DOHH2 (cell line): Measurements from ENCODE around the gene APH1B.

Experiments
- H3F3A ChIP-seq: fragments of 200-600 bp; sonication (generic), shearing (Covaris generic); 2 replicates; pipeline ENCODE4 v1.6.0; 2016; ENCODE audit warnings: antibody characterized with exemption, mild to moderate bottlenecking; ENCODE audit not compliant: control insufficient read depth, insufficient read depth
- H3K27ac ChIP-seq: fragments of 200-600 bp; sonication (generic); 2 replicates; pipeline ENCODE4 v1.5.1; 2014; ENCODE audit warnings: low read depth, mild to moderate bottlenecking, low read length, moderate library complexity
- H3K27me3 ChIP-seq: fragments of 200-600 bp; sonication (generic); 2 replicates; pipeline ENCODE4 v1.6.1; 2014; ENCODE audit warnings: mild to moderate bottlenecking, low read length, mixed read lengths; ENCODE audit not compliant: control insufficient read depth
- H3K36me3 ChIP-seq: fragments of 200-600 bp; sonication (generic); 2 replicates; pipeline ENCODE4 v1.6.1; 2014; ENCODE audit warnings: mild to moderate bottlenecking, low read length, moderate library complexity, mixed read lengths; ENCODE audit not compliant: control insufficient read depth
- H3K4me1 ChIP-seq: fragments of 200-600 bp; sonication (generic); 2 replicates; pipeline ENCODE4 v1.6.1; 2014; ENCODE audit warnings: mild to moderate bottlenecking, low read length, mixed read lengths; ENCODE audit not compliant: control insufficient read depth
- H3K4me2 ChIP-seq: fragments of 200-600 bp; sonication (generic); 2 replicates; pipeline ENCODE4 v1.6.0; 2014; ENCODE audit warnings: mild to moderate bottlenecking, low read length, moderate library complexity
- H3K4me3 ChIP-seq: fragments of 200-600 bp; sonication (generic); 2 replicates; pipeline ENCODE4 v1.5.1; 2014; ENCODE audit warnings: mild to moderate bottlenecking, low read length, mixed read lengths
- H3K79me2 ChIP-seq: fragments of 200-600 bp; sonication (generic); 2 replicates; pipeline ENCODE4 v1.6.1; 2014; ENCODE audit warnings: mild to moderate bottlenecking, low read length, mixed read lengths; ENCODE audit not compliant: control insufficient read depth
- H3K9me2 ChIP-seq: fragments of 200-600 bp; sonication (generic); replicated peaks from 2 replicates; pipeline ENCODE4 v1.6.1; 2014; ENCODE audit warnings: mild to moderate bottlenecking, low read length, mixed read lengths; ENCODE audit not compliant: control insufficient read depth
- H3K9me3 ChIP-seq: fragments of 200-600 bp; sonication (generic); 2 replicates; pipeline ENCODE4 v1.6.1; 2014; ENCODE audit warnings: antibody characterized with exemption, low read length, mixed read lengths; ENCODE audit not compliant: control insufficient read depth, insufficient read depth
- H4K20me1 ChIP-seq: fragments of 200-600 bp; sonication (generic); 2 replicates; pipeline ENCODE4 v1.6.0; 2014; ENCODE audit warnings: low read depth, mild to moderate bottlenecking, antibody characterized with exemption, low read length, moderate library complexity; ENCODE audit not compliant: control insufficient read depth, insufficient read depth
- CTCF ChIP-seq: fragments of 200-600 bp; sonication (generic); IDR thresholded peaks from one replicate; pipeline ENCODE4 v1.5.1; 2014; ENCODE audit warnings: antibody characterized with exemption, mild to moderate bottlenecking, low read depth, low read length; ENCODE audit not compliant: poor library complexity, severe bottlenecking
- EZH2phosphoT487 ChIP-seq: fragments of 200-600 bp; sonication (generic); IDR thresholded peaks from 2 replicates; pipeline ENCODE4 v1.6.1; 2017; ENCODE audit warnings: borderline replicate concordance, mild to moderate bottlenecking, antibody characterized with exemption, low read length, moderate library complexity, mixed read lengths

Gene APH1B

DNA sequence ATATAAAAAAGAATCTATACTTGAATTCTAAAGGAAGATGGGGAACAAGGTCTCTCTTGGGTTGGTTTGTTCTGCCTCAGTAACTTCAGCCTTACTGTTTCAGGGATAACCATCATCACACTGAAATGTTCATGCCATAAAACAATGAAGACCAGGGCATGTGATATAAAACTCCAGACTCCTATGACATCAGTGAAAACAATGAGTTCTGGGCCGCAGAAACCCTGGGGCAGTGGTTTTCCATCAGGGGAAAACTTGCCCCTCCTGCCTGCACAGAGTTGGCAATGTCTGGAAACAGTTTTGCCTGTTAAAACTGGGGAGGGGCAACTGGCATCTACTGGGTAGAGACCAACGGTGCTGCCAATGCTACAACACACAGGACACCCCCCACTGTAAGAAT, 57.4 kb downstream of the APH1B start:
- Histone ChIP-seq H3F3A (no peaks in the 10 kb centered on the region), H3K79me2 (no peaks in the 10 kb centered on the region), H3K4me2 (no peak overlapping the region), H3K36me3 (no peaks in the 10 kb centered on the region), H3K9me3 (no peaks in the 10 kb centered on the region), H3K4me3 (no peak overlapping the region), H3K27ac (no peak overlapping the region), H3K4me1 (no peaks in the 10 kb centered on the region), H3K9me2 (no peaks in the 10 kb centered on the region), H3K27me3 (peaks cover 9% of the 10 kb centered on the region), H4K20me1 (no peaks in the 10 kb centered on the region)
- no peak for TF ChIP-seq CTCF
- TF ChIP-seq EZH2phosphoT487, result no peak

DNA sequence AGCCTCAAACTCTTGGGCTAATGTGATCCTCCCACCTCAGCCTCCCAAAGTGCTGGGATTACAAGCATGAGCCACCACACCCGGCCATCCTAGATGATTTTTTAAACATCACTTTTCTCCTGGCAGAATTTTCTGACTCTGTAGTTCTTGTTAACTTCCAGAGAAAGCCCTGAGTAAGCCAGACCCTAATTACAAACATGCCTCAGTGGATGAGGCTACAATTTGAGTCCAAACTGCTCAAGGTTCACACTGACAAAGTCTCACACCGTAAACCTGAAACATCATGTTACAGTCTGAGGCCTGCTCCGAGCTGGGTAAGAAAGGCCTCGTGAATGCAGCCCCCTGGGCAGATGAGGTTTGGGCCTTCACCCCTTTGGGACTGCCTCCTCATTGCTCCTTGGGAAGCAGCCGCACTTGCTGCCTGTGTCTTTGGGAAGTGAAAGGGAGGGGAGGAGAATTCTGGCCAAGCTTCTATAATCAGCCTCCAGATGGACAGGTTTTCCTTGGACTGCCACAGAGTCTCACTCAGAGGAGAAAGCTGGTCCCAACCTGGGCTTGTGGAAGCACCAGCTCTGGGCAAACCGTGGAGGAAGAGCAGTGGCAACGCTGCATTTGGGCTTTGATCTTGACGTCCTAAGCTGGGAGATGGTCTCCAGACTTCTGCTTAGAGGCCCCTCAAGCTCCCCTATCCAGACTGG, 58.3 kb downstream of the APH1B start:
- no peak overlapping the region for H3K27ac ChIP-seq
- H3K4me1 ChIP-seq, result no peaks in the 10 kb centered on the region
- no peak for TF ChIP-seq EZH2phosphoT487
- TF ChIP-seq CTCF, result no peak
- no peaks in the 10 kb centered on the region for H3K9me2 ChIP-seq
- no peaks in the 10 kb centered on the region for H3K9me3 ChIP-seq
- no peaks in the 10 kb centered on the region for H3F3A ChIP-seq
- no peaks in the 10 kb centered on the region for H3K79me2 ChIP-seq
- H3K4me3 ChIP-seq, result no peak overlapping the region
- no peaks in the 10 kb centered on the region for H3K36me3 ChIP-seq
- peaks cover 11% of the 10 kb centered on the region for H3K27me3 ChIP-seq
- H3K4me2 ChIP-seq, result no peak overlapping the region
- H4K20me1 ChIP-seq, result no peaks in the 10 kb centered on the region

GRCh38 chr15:63337046-63337445, 59.6 kb downstream of the APH1B start:
- Histone ChIP-seq H3F3A (no peaks in the 10 kb centered on the region), H3K9me2 (no peaks in the 10 kb centered on the region), H3K4me3 (no peak overlapping the region), H3K27ac (no peak overlapping the region), H3K4me2 (no peak overlapping the region), H3K9me3 (no peaks in the 10 kb centered on the region), H3K27me3 (peaks cover 14% of the 10 kb centered on the region), H3K36me3 (no peaks in the 10 kb centered on the region), H3K79me2 (no peaks in the 10 kb centered on the region), H3K4me1 (no peaks in the 10 kb centered on the region), H4K20me1 (no peaks in the 10 kb centered on the region)
- TF ChIP-seq EZH2phosphoT487, result no peak
- no peak for TF ChIP-seq CTCF
